Activated CD8-positive, alpha-beta memory T cell treated with anti-CD3 and anti-CD28 coated beads, Interleukin-2, amount 50 U/mL, for 48 hours (primary cell): Measurements from ENCODE around the gene FGD3.

Source experiments
- DNase-seq: peaks from one replicate; pipeline ENCODE4 v3.0.0-alpha.2; 2020

FGD3 gene

GRCh38 chr9:93010704-93011103, 63.4 kb downstream of the FGD3 start:
- no peak for DNase-seq

GRCh38 chr9:93011114-93011513, 63.8 kb downstream of the FGD3 start:
- DNase-seq, result peak; percentile 37

DNA sequence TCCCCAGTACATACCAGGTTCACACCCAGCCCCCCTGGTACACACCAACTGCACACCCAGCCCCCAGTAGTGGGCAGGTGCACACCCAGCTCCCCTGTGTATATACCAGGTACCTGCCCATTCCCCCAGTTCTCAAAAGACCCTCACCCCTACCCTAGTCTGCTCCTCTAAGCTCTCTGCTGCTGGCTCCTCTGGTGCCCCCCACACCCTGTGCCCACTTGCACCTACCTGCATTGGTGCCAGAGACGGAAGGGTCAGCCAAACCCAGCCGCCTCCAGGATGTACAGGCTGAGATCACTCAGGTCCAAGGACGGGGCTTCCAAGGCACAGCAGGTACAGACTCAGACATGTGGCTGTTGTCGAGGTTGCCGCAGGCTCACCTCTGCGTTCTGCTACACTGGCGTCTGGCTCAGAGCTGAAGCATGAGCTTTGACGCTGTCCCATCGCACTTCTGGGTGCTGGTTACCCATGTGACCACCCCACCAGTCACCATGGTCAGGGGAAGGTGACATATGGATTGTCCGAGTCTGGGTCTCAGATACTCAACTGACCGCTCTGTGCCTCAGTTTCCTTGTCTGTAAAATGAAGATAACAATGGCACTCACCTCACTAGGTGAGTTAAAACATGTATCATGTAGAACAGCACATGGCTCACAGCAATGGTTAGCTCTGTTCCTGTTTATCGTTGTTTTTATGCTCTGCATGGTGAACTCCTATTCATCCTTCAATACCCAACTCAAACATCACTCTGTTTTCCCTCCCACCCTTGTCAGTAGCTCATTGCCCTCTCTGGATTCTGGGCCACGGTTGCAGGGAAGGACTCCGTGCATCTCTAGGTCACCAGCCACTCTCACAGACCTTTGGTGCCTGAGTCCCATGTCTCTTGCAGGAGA, 65.9 kb downstream of the FGD3 start:
- peak; percentile 44 for DNase-seq

DNA sequence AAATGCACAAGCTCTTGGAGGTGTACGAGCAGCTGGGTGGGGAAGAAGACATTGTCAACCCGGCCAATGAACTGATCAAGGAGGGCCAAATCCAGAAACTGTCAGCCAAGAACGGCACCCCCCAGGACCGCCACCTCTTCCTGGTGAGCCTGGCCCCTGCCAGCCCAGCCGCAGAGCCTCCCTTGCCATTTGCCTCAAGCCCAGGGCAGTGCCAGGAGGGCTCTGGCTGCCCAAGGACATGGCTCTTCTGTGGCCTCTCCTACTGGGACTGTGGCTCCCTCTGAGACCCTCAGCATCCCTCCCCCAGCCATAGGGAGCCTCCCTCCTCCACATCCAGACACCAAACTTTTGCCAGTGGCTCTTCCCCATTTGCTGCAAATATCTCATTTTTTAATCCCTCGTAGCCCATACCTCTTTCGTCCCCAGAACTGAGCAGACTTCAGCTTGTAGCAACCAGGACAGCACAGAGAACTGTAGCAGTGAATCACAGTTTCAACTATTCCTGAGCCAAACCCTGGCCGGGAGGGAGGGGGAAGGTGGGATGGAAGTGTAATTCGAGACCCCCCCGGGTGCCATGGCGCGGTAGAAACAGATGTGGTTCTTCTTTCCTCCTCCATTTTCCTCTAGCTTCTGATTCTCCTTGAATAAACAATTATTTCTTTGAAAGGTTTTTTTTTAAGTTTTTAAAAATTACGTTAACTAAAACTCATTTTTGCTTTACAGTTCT, 66.7 kb downstream of the FGD3 start:
- DNase-seq, result peak; percentile 39

- DNase-seq, result peak; percentile 10
These were observed 67.9 kb downstream of the FGD3 start for GRCh38 chr9:93015190-93015589.

- peak; percentile 33 for DNase-seq
These were observed 70.3 kb downstream of the FGD3 start for GRCh38 chr9:93017621-93018020.

DNA sequence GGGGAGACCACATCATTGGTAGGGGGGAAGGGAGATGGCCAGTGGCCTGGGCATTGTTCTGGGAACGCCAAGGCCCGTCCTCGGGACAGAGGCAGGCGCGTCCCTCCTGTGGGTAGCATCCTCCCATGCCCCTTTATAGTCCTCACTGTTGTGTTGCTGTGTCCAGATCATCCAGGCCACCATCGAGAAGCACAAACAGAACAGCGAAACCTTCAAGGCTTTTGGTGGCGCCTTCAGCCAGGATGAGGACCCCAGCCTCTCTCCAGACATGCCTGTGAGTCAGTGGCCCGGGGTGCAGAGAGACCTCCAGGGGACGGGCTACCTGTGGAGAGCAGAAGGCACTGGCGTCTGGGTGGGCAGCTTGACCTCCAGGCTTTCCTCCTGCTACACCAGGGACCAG, 72.8 kb downstream of the FGD3 start:
- no peak for DNase-seq

- peak; percentile 54 for DNase-seq
These were observed 73.7 kb downstream of the FGD3 start for GRCh38 chr9:93020771-93021670.

DNA sequence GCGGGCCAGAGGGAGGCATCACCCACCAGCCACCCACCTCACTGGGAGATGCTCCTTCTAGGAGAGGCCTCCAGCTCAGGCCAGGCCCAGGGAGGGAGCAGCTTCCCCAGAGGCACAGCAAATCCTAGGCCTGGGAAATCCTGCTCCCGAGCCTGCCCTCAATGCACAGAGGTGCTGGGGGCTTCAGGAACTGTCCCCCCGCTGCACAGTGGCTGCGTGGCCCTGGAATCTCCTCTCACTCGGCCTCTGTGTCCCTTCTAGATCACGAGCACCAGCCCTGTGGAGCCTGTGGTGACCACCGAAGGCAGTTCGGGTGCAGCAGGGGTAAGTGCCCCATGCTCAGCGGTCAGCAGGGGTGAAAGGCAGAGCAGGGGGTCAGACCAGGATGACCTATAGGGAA, 74.7 kb downstream of the FGD3 start:
- no peak for DNase-seq

GRCh38 chr9:93022721-93023520, 75.6 kb downstream of the FGD3 start:
- no peak for DNase-seq

- DNase-seq, result no peak
These were observed 76.1 kb downstream of the FGD3 start for GRCh38 chr9:93023521-93023815.

GRCh38 chr9:93024646-93024910, 77.3 kb downstream of the FGD3 start:
- DNase-seq, result no peak

GRCh38 chr9:93024986-93025630, 77.8 kb downstream of the FGD3 start:
- DNase-seq, result no peak

- DNase-seq, result no peak
These were observed 78.4 kb downstream of the FGD3 start for GRCh38 chr9:93025736-93026135.

GRCh38 chr9:93026640-93027039, 79.3 kb downstream of the FGD3 start:
- DNase-seq, result no peak

DNA sequence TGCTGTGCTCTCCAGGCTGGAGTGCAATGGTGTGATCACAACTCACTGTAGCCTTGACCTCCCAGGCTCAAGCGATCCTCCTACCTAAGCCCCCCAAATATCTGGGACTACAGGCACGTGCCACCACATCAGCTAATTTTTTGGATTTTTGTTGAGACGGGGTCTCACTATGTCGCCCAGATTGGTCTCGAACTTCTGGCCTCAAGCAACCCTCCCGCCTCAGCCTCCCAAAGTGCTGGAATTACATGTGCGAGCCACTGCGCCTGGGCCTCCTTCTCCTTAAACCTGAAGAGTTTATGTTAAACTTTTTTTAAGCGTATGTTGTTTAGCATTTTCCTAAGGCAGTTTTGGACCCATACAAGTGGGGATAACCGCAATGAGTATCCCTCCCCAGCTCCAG, 80.4 kb downstream of the FGD3 start:
- no peak for DNase-seq

GRCh38 chr9:93028448-93029006, 81.2 kb downstream of the FGD3 start:
- no peak for DNase-seq

- DNase-seq, result no peak
These were observed 83.6 kb downstream of the FGD3 start for GRCh38 chr9:93030642-93031628.

DNA sequence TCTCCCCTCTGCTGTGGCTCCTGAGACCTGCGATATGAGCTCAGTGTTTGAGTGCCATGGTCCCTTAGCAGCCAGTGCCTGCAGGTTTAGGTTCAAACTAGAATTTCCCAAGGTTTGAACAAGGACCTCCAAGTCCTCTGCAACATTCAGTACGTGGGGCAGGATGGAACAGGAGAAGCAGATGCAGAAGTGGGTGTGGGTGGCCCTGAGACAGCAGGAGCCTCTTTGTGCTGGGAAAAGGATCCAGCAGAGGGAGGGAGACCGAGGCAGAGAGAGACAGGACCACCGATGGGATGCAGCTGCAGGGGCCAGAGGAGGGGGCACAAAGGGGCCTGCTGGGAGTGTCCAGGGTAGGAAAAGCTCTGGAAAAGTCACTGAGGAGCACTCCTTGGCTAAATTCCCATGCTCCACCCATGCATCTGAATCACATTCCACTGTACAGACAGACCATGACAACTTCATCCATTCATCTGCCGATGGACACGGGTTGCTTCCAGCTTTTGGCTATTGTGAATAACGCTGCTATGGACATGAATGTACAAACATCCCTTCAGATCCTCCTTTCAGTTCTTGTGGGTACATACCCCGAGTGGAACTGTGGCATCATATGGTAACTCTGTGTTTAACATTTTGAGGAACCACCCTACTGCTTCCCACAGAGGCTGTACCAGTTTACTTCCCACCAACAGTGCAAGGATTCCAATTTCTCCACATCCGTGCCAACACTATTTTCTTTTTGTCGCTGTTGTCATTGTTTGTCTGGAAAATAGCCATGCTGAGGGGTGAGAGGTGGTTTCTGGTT, 84.5 kb downstream of the FGD3 start:
- no peak for DNase-seq

- no peak for DNase-seq
These were observed 85.2 kb downstream of the FGD3 start for GRCh38 chr9:93032545-93032944.
